ENCODE results near the gene HARBI1. TPM values are rescaled to one million over a fixed set of nuclear protein-coding genes. Genes with fewer than 3 reads are reported as not detected.
A peak's percentile ranks its signal among the peaks of the same experiment; 100 is the strongest.

The HARBI1 gene
- total RNA-seq, 1 donor from 2014 or later = 8.0 TPM

GRCh38 chr11:46649180-46649738 is 32.2 kb upstream of the HARBI1 start:
- no peak for DNase-seq (ENCODE audit: low read depth, low spot score)
- Mint-ChIP-seq H3K9me3 (no peaks in the 10 kb centered on the region), H3K27me3 (ENCODE audit: low read depth) (no peaks in the 10 kb centered on the region), H3K4me3 (peak overlapping the region; percentile 21), H3K4me1 (peaks cover 12% of the 10 kb centered on the region), H3K36me3 (ENCODE audit: low read depth) (peaks cover 7% of the 10 kb centered on the region), H3K27ac (ENCODE audit: unreplicated experiment) (peak overlapping the region; percentile 86)
- TF ChIP-seq CTCF (conservative IDR thresholded peaks at IDR 0.05) = no peak

GRCh38 chr11:46643986-46644385 is 27.0 kb upstream of the HARBI1 start:
- Mint-ChIP-seq H3K4me1 (peaks cover 2% of the 10 kb centered on the region), H3K27me3 (ENCODE audit: low read depth) (no peaks in the 10 kb centered on the region), H3K9me3 (no peaks in the 10 kb centered on the region), H3K36me3 (ENCODE audit: low read depth) (peaks cover 3% of the 10 kb centered on the region), H3K4me3 (no peak overlapping the region), H3K27ac (ENCODE audit: unreplicated experiment) (no peak overlapping the region)
- TF ChIP-seq CTCF (conservative IDR thresholded peaks at IDR 0.05) = no peak
- no peak for DNase-seq (ENCODE audit: low read depth, low spot score)

GRCh38 chr11:46643531-46643930 is 26.5 kb upstream of the HARBI1 start:
- no peak for TF ChIP-seq CTCF (conservative IDR thresholded peaks at IDR 0.05)
- Mint-ChIP-seq H3K4me3 (no peak overlapping the region), H3K4me1 (no peaks in the 10 kb centered on the region), H3K27ac (ENCODE audit: unreplicated experiment) (no peak overlapping the region), H3K27me3 (ENCODE audit: low read depth) (no peaks in the 10 kb centered on the region), H3K9me3 (no peaks in the 10 kb centered on the region), H3K36me3 (ENCODE audit: low read depth) (peaks cover 3% of the 10 kb centered on the region)
- DNase-seq (ENCODE audit: low read depth, low spot score) = no peak

- Mint-ChIP-seq H3K27ac (ENCODE audit: unreplicated experiment) (no peak overlapping the region), H3K4me1 (no peaks in the 10 kb centered on the region)
- no peak for DNase-seq (ENCODE audit: low read depth, low spot score)
These were observed 25.8 kb upstream of the HARBI1 start for GRCh38 chr11:46642627-46643335.

GRCh38 chr11:46641639-46642038 is 24.6 kb upstream of the HARBI1 start:
- no peaks in the 10 kb centered on the region for H3K27me3 Mint-ChIP-seq (ENCODE audit: low read depth)

More at GRCh38 chr11:46642627-46643335, 25.8 kb upstream of the HARBI1 start:
- no peak for TF ChIP-seq CTCF (conservative IDR thresholded peaks at IDR 0.05)
- Mint-ChIP-seq H3K36me3 (ENCODE audit: low read depth) (peaks cover 3% of the 10 kb centered on the region), H3K4me3 (no peak overlapping the region), H3K9me3 (no peaks in the 10 kb centered on the region), H3K27me3 (ENCODE audit: low read depth) (no peaks in the 10 kb centered on the region)

More at GRCh38 chr11:46641639-46642038, 24.6 kb upstream of the HARBI1 start:
- TF ChIP-seq CTCF (conservative IDR thresholded peaks at IDR 0.05) = no peak
- H3K4me3 Mint-ChIP-seq = no peak overlapping the region
- no peaks in the 10 kb centered on the region for H3K9me3 Mint-ChIP-seq
- peaks cover 3% of the 10 kb centered on the region for H3K36me3 Mint-ChIP-seq (ENCODE audit: low read depth)
- no peak overlapping the region for H3K27ac Mint-ChIP-seq (ENCODE audit: unreplicated experiment)
- DNase-seq (ENCODE audit: low read depth, low spot score) = no peak
- H3K4me1 Mint-ChIP-seq = no peaks in the 10 kb centered on the region

All from neural crest cell (in vitro differentiated cells).